Measurements from ENCODE around the gene DCTPP1. TPM values are rescaled to one million over a fixed set of nuclear protein-coding genes. Genes with fewer than 3 reads are reported as not detected.
"Not testable (repeated sequence)": the region's sequence is repeated elsewhere in the genome, so short reads cannot be mapped to it uniquely, and the experiment has no call there.

DCTPP1 gene
- polyA plus RNA-seq, 3 donors from 2014 or later, result 64.5 to 101 (median 73.3) TPM

GRCh38 chr16:30459456-30459855 is 29.6 kb upstream of the DCTPP1 start:
- H3K9me3 Mint-ChIP-seq, result no peaks in the 10 kb centered on the region
- peak overlapping the region; percentile 92 to 97 (median 94) for H3K27ac Mint-ChIP-seq
- H3K27me3 Mint-ChIP-seq (ENCODE audit: low read depth in 3 of 3), result peaks cover 10 to 17% (median 10%) of the 10 kb centered on the region in 3 donors
- peak overlapping the region; percentile 75 to 81 (median 78) for H3K4me3 Mint-ChIP-seq
- DNase-seq, result no peak
- H3K36me3 Mint-ChIP-seq, result no peaks in the 10 kb centered on the region
- peaks cover 38 to 49% of the 10 kb centered on the region in 2 donors for H3K4me1 Mint-ChIP-seq

DNA sequence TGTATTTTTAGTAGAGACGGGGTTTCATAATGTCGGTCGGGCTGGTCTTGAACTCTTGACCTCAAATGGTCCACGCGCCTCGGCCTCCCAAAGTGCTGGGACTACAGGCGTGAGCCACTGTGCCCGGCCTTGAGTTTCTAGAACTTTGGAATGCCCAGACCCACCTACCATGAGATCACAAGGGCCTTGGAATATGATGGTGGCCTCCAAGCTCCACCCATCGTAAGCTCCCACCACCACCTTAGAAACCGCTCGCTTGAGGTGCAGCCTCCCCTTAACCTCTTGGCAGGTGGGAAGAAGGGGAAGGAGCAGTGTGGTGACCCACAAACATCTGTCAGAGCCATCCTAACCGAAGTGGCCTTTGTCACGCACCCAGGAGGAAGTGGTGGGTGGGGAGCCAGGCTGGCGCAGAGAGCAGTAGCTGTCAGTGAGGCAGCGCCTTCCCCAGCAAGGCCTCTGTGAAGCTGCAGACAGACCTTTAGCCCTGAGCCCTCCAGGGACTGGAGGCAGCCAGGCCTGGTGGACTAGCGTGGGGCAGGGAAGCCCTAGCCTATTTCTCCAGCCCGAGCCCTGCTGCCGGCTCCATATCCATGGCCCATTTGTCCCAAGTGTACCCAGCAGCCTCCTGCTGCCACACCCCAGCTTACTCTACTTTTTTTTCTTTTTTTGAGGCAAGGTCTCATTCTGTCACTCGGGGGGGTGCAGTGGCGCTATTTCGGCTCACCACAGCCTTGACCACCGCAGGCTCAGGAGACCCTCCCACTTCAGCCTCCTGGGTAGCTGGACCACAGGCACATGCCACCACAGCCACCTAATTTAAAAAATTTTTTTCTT is 28.9 kb upstream of the DCTPP1 start:
- H3K9me3 Mint-ChIP-seq, result no peaks in the 10 kb centered on the region
- peaks cover 10 to 17% (median 10%) of the 10 kb centered on the region in 3 donors for H3K27me3 Mint-ChIP-seq (ENCODE audit: low read depth in 3 of 3)
- H3K27ac Mint-ChIP-seq, result peak overlapping the region; percentile 92 to 97 (median 94)
- peak overlapping the region; percentile 75 to 81 (median 78) for H3K4me3 Mint-ChIP-seq
- H3K4me1 Mint-ChIP-seq, result peaks cover 45 to 55% of the 10 kb centered on the region in 2 donors
- peak; percentile 87 to 88 (median 87) for DNase-seq
- no peaks in the 10 kb centered on the region for H3K36me3 Mint-ChIP-seq

DNA sequence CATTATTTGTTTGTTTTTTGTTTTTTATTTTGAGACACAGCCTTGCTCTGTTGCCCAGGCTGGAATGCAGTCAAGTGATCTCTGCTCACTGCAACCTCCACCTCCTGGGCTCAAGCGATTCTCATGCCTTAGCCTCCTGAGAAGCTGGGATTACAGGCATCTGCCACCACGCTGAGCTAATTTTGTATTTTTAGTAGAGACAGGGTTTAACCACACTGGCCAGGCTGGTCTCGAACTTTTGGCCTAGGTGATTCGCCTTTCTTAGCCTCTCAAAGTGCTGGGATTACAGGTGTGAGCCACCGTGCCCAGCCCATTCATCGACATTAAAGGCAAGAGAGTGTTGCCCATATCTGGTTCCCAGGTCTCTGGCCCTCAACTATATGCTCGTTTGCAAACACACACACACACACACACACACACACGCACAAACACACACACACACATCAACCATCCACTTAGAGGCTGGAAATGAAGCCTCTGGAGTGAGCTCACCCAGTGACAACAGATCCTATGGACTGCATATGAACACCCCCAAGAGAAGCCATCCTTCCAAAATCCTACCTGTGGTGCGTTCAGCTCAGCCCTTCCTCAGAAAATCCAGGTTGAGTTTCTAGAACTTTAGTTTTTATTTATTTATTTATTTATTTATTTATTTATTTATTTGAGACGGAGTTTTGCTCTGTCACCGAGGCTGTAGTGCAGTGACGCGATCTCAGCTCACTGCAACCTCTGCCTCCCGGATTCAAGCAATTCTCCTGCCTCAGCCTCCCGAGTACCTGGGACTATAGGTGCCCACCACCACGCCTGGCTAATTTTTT is 28.1 kb upstream of the DCTPP1 start:
- Mint-ChIP-seq H3K27ac (peak overlapping the region; percentile 92 to 97 (median 94)), H3K4me1 (peaks cover 47 to 58% of the 10 kb centered on the region in 2 donors), H3K36me3 (no peaks in the 10 kb centered on the region), H3K4me3 (peak overlapping the region; percentile 75 to 81 (median 78)), H3K9me3 (no peaks in the 10 kb centered on the region), H3K27me3 (ENCODE audit: low read depth in 3 of 3) (peaks cover 10 to 17% (median 10%) of the 10 kb centered on the region in 3 donors)
- no peak for DNase-seq

GRCh38 chr16:30457256-30457655 is 27.4 kb upstream of the DCTPP1 start:
- Mint-ChIP-seq H3K27ac (peak overlapping the region in 5 of 6 donors; percentile 14 to 74 (median 73)), H3K27me3 (ENCODE audit: low read depth in 3 of 3) (peaks cover 10 to 17% (median 10%) of the 10 kb centered on the region in 3 donors), H3K9me3 (no peaks in the 10 kb centered on the region), H3K4me3 (peak overlapping the region in 3 of 5 donors; percentile 30 to 40 (median 36)), H3K4me1 (peaks cover 54 to 65% of the 10 kb centered on the region in 2 donors), H3K36me3 (no peaks in the 10 kb centered on the region)
- DNase-seq, result no peak

- Mint-ChIP-seq H3K27me3 (ENCODE audit: low read depth in 3 of 3) (peaks cover 10 to 17% (median 10%) of the 10 kb centered on the region in 3 donors), H3K36me3 (no peaks in the 10 kb centered on the region), H3K4me3 (peak overlapping the region in 1 of 5 donors; percentile 66), H3K27ac (peak overlapping the region in 3 of 6 donors; percentile 44 to 63 (median 51)), H3K4me1 (peaks cover 57 to 69% of the 10 kb centered on the region in 2 donors), H3K9me3 (no peaks in the 10 kb centered on the region)
- DNase-seq, result no peak
These were observed 26.5 kb upstream of the DCTPP1 start for GRCh38 chr16:30456302-30456701.

DNA sequence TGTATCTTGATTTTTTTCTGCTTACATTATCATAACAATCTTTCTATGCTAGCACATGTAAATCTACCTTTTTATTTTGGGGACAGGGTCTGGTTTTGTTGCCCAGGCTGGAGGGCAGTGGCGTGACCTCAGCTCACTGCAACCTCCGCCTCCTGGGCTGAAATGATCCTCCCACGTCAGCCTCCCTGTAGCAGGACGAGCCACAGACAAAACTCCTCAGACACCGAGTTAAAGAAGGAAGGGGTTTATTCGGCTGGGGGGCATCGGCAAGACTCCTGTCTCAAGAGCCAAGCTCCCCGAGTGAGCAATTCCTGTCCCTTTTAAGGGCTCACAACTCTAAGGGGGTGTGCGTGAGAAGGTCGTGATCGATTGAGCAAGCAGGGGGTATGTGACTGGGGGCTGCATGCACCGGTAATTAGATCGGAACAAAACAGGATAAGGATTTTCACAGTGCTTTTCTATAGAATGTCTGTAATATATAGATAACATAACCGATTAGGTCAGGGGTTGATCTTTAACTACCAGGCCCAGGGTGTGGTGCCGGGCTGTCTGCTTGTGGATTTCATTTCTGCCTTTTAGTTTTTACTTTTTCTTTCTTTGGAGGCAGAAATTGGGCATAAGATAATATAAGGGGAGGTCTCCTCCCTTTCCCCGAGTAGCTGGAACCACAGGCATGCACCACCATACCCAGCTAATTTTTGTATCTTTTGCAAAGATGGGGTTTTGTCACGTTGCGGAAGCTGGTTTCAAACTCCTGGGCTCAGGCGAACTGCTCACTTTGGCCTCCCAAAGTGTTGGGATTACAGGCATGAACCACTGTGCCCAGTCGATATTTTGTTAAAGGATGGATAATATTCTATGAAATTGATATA is 23.1 kb upstream of the DCTPP1 start:
- Mint-ChIP-seq H3K4me3 (peak overlapping the region in 3 of 5 donors; percentile 2 to 55 (median 38)), H3K27ac (peak overlapping the region in 5 of 6 donors; percentile 61 to 88 (median 71)), H3K4me1 (peaks cover 56 to 63% of the 10 kb centered on the region in 2 donors)
- not testable (repeated sequence) for H3K9me3 Mint-ChIP-seq; H3K27me3 Mint-ChIP-seq (ENCODE audit: low read depth in 3 of 3); DNase-seq; H3K36me3 Mint-ChIP-seq

DNA sequence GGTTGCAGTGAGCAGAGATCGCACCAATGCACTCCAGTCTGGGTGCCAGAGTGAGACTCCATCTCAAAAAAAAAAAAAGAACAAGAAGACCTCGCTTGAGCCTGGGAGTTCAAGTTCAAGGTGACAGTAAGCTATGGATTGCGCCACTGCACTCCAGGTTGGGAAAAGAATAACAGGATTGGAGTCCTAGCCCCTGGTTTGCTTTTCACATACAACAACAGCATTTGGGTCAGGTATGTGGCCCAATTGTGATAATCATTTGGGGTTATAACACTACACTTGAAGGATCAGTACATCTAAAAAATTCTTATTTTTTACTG is 19.2 kb upstream of the DCTPP1 start:
- H3K4me3 Mint-ChIP-seq, result no peak overlapping the region
- H3K9me3 Mint-ChIP-seq, result no peaks in the 10 kb centered on the region
- no peak for DNase-seq
- peaks cover 51 to 60% of the 10 kb centered on the region in 2 donors for H3K4me1 Mint-ChIP-seq
- H3K27ac Mint-ChIP-seq, result no peak overlapping the region
- peaks cover 6 to 9% (median 7%) of the 10 kb centered on the region in 3 donors for H3K27me3 Mint-ChIP-seq (ENCODE audit: low read depth in 3 of 3)
- peaks cover 0 to 4% (median under 1%) of the 10 kb centered on the region in 3 donors for H3K36me3 Mint-ChIP-seq

DNA sequence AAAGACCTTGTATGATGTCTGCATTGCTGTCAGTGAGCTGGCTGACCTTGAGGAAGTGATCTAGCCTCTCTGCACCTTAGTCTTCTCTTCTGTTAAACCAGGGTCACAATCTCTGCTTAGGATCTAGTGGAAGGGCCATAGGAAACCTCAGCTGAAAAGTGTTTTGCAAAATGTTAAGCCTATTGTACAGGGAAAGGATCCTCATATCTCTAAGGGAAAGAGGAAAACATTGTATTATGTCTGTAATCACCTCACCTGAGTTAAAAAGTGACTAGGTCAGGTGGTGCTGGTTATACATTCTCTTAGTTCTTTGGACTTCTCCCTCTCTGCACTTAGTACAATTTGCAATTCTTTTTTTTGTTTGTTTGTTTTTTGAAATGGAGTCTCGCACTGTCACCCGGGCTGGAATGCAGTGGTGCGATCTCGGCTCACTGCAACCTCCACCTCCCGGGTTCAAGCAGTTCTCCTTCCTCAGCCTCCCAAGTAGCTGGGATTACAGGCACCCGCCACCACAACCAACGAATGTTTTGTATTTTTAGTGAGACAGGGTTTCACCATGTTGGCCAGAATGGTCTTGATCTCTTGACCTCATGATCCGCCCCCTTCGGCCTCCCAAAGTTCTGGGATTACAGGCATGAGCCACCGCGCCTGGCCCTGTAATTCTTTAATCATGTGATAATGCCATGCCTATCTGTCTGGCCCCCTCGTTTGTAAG is 17.8 kb upstream of the DCTPP1 start:
- Mint-ChIP-seq H3K9me3 (no peaks in the 10 kb centered on the region), H3K4me1 (peaks cover 55 to 64% of the 10 kb centered on the region in 2 donors), H3K27ac (no peak overlapping the region), H3K36me3 (peaks cover 6 to 14% (median 12%) of the 10 kb centered on the region in 3 donors), H3K27me3 (ENCODE audit: low read depth in 3 of 3) (peaks cover 6 to 9% (median 7%) of the 10 kb centered on the region in 3 donors), H3K4me3 (peak overlapping the region in 3 of 5 donors; percentile 33 to 46 (median 33))
- DNase-seq, result no peak

DNA sequence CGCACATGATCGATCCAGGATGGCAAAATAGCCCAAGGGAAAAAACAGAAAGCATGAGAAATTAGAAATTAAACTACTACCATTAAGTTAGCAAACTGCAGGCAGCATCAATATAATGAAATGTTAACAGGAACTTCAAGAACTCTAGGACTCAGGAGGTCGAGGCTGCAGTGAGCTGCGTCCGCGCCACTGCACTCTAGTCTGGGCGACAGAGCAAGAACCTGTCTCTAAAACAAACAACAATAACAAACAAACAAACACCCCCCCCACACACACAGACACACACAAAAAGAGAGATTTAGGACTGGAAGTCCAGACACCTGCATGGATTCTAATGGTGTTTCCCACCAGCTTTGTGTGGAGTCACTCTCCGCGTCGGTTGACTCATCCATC is 16.4 kb upstream of the DCTPP1 start:
- DNase-seq, result no peak
- Mint-ChIP-seq H3K27ac (peak overlapping the region; percentile 86 to 97 (median 96)), H3K4me3 (peak overlapping the region; percentile 91 to 96 (median 96)), H3K36me3 (peaks cover 6 to 14% (median 12%) of the 10 kb centered on the region in 3 donors), H3K4me1 (peaks cover 48 to 55% of the 10 kb centered on the region in 2 donors), H3K9me3 (no peaks in the 10 kb centered on the region), H3K27me3 (ENCODE audit: low read depth in 3 of 3) (peaks cover 6 to 9% (median 7%) of the 10 kb centered on the region in 3 donors)

DNA sequence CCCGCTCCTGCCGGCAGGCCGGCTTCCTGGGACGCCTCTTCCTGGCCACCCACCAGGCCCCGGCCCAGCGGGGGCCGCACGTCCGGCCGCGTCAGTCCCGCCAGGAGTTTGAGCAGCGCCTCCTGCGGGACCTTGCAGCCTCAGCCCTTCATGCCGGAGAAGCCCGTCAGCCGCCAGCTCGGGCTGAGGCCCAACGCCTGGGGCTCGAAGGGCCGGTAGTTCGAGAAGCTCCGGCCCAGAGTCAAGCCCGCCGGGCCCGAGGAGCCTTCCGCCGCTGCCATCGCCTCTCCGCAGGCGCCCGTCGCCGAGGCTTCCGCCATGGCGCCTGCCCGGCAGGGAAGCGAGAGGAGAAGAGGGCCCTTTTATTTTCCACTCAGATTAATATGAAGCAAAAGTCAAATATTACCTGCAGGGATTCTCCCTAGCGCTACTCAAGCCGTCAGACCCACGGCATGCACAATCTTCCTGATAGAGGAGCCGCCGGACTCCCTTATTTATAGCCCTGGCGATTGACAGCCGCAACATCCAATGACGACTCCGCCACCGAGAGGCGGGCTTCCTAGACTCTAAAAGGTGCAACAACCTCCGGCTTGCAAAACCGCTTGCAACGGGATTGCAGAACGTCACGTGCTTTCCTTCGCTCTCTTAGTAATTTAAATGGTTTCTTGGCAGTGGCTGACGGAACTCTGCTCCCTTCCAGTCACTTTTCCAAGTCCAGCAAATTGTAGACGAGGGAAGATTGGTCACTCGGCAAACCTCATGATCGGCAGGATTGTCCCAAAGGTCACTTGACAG is 15.8 kb upstream of the DCTPP1 start, which contains the start of gene SEPHS2:
Gene SEPHS2, minus strand, starts transcription at position 467 of the 795 bp plus-strand sequence. Its CDS starts 147 bp downstream, at position 320.
- Mint-ChIP-seq H3K4me3 (peak within 1 kb of the TSS; percentile 91 to 96 (median 96)), H3K27me3 (ENCODE audit: low read depth in 3 of 3) (peaks cover 6 to 8% (median 7%) of the 10 kb centered on the region in 3 donors), H3K36me3 (peaks cover 6 to 14% (median 12%) of the 10 kb centered on the region in 3 donors), H3K4me1 (peaks cover 43 to 49% of the 10 kb centered on the region in 2 donors), H3K9me3 (no peaks in the 10 kb centered on the region), H3K27ac (peak within 1 kb of the TSS; percentile 86 to 97 (median 96))
- DNase-seq, result peak; percentile 93 to 94 (median 94)

DNA sequence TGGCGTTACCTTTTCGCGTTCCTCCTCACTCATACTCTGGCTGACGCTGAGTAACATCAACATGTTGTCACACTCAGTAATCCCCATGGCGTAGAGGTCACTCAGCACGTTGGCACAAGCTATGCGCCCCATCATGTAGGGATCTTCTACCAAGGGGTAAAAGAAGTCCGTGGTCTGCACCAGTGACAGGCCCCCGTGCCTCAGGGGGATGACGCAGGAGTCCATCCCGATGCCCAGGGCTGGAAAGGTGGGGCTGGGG is 15.2 kb upstream of the DCTPP1 start:
- DNase-seq, result no peak
- H3K27ac Mint-ChIP-seq, result peak overlapping the region; percentile 62 to 86 (median 83)
- H3K9me3 Mint-ChIP-seq, result no peaks in the 10 kb centered on the region
- H3K4me1 Mint-ChIP-seq, result peaks cover 37 to 44% of the 10 kb centered on the region in 2 donors
- H3K36me3 Mint-ChIP-seq, result peaks cover 6 to 14% (median 12%) of the 10 kb centered on the region in 3 donors
- peak overlapping the region; percentile 83 to 96 (median 91) for H3K4me3 Mint-ChIP-seq
- H3K27me3 Mint-ChIP-seq (ENCODE audit: low read depth in 3 of 3), result peaks cover 5 to 7% (median 6%) of the 10 kb centered on the region in 3 donors
